Retina (tissue), 1 donor: ENCODE data around the gene DNAH1.
A peak's percentile ranks its signal among the peaks of the same experiment; 100 is the strongest.

Experiments used
- DNase-seq: peaks from one replicate; pipeline ENCODE4 v3.0.0-alpha.2; 2016

Gene DNAH1

GRCh38 chr3:52437326-52438103, 121.4 kb downstream of the DNAH1 start:
- no peak for DNase-seq

- DNase-seq = no peak
These were observed 121.9 kb downstream of the DNAH1 start for GRCh38 chr3:52438104-52438376.

- DNase-seq = no peak
These were observed 122.7 kb downstream of the DNAH1 start for GRCh38 chr3:52438579-52439425.

- DNase-seq = no peak
These were observed 123.5 kb downstream of the DNAH1 start for GRCh38 chr3:52439426-52440248.

- DNase-seq = no peak
These were observed 124.1 kb downstream of the DNAH1 start for GRCh38 chr3:52440249-52440551.

- no peak for DNase-seq
These were observed 124.6 kb downstream of the DNAH1 start for GRCh38 chr3:52440671-52441070.

GRCh38 chr3:52441091-52441771, 125.1 kb downstream of the DNAH1 start:
- DNase-seq = no peak

GRCh38 chr3:52441772-52442332, 125.7 kb downstream of the DNAH1 start:
- DNase-seq = no peak

GRCh38 chr3:52442409-52443267, 126.5 kb downstream of the DNAH1 start:
- DNase-seq = no peak

- no peak for DNase-seq
These were observed 127.1 kb downstream of the DNAH1 start for GRCh38 chr3:52443268-52443610.

- DNase-seq = no peak
These were observed 127.9 kb downstream of the DNAH1 start for GRCh38 chr3:52443791-52444687.

- peak; percentile 68 for DNase-seq
These were observed 129.0 kb downstream of the DNAH1 start, which contains the start of gene SEMA3G for GRCh38 chr3:52444860-52445793. SEMA3G (minus strand) TSS chr3:52445103; CDS start chr3:52445027, 76 bp downstream.

- no peak for DNase-seq
These were observed 129.9 kb downstream of the DNAH1 start for GRCh38 chr3:52446042-52446441.

GRCh38 chr3:52446631-52447511, 130.8 kb downstream of the DNAH1 start:
- DNase-seq = peak; percentile 81

GRCh38 chr3:52447512-52448355, 131.6 kb downstream of the DNAH1 start:
- no peak for DNase-seq
